Measurements from ENCODE around the gene FSD2. TPM values are rescaled to one million over a fixed set of nuclear protein-coding genes. Genes with fewer than 3 reads are reported as not detected.

The FSD2 gene
- total RNA-seq, 4 donors from 2014 or later: not detected

GRCh38 chr15:82798104-82798503 is 7.8 kb downstream of the FSD2 start:
- Histone ChIP-seq H3K9me3 (no peaks in the 10 kb centered on the region), H3K4me1 (no peaks in the 10 kb centered on the region), H3K27ac (no peak overlapping the region), H3K27me3 (no peaks in the 10 kb centered on the region), H3K4me3 (no peak overlapping the region), H3K36me3 (no peaks in the 10 kb centered on the region)
- in situ Hi-C loops (cut with MboI; ENCODE audit: low pct_ligation_motif_present in 1 of 4, low pct_unique_long_range_greater_than_20kb in 1 of 4, low sequenced_read_pairs in 3 of 4): no loop called here
- intact Hi-C loops (cut with DNase I; ENCODE audit: low total_unique reads): no loop called here
- DNase-seq: no peak
- TF ChIP-seq POLR2A (IDR thresholded peaks at IDR 0.05) (no peak), EP300 (IDR thresholded peaks at IDR 0.05; ENCODE audit: low read depth) (no peak), POLR2AphosphoS5 (IDR thresholded peaks at IDR 0.05) (no peak)
- TF ChIP-seq, protein P1, sequence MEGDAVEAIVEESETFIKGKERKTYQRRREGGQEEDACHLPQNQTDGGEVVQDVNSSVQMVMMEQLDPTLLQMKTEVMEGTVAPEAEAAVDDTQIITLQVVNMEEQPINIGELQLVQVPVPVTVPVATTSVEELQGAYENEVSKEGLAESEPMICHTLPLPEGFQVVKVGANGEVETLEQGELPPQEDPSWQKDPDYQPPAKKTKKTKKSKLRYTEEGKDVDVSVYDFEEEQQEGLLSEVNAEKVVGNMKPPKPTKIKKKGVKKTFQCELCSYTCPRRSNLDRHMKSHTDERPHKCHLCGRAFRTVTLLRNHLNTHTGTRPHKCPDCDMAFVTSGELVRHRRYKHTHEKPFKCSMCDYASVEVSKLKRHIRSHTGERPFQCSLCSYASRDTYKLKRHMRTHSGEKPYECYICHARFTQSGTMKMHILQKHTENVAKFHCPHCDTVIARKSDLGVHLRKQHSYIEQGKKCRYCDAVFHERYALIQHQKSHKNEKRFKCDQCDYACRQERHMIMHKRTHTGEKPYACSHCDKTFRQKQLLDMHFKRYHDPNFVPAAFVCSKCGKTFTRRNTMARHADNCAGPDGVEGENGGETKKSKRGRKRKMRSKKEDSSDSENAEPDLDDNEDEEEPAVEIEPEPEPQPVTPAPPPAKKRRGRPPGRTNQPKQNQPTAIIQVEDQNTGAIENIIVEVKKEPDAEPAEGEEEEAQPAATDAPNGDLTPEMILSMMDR (IDR thresholded peaks at IDR 0.05): no peak
- 79 to 80% methylated on average over 1 to 4 of the region's 4 CpGs for WGBS, 2 donors (ENCODE audit: low coverage in 1 of 2)

- Histone ChIP-seq H3K4me3 (no peak overlapping the region), H3K27ac (no peak overlapping the region), H3K4me1 (no peaks in the 10 kb centered on the region), H3K9me3 (no peaks in the 10 kb centered on the region), H3K36me3 (no peaks in the 10 kb centered on the region), H3K27me3 (no peaks in the 10 kb centered on the region)
- DNase-seq: no peak
- TF ChIP-seq EP300 (IDR thresholded peaks at IDR 0.05; ENCODE audit: low read depth): no peak
- no peak for TF ChIP-seq POLR2AphosphoS5 (IDR thresholded peaks at IDR 0.05)
- TF ChIP-seq POLR2A (IDR thresholded peaks at IDR 0.05): no peak
- TF ChIP-seq, protein P1 (IDR thresholded peaks at IDR 0.05): no peak
- in situ Hi-C loops (cut with MboI; ENCODE audit: low pct_ligation_motif_present in 1 of 4, low pct_unique_long_range_greater_than_20kb in 1 of 4, low sequenced_read_pairs in 3 of 4) (no loop called here), intact Hi-C loops (cut with DNase I; ENCODE audit: low total_unique reads) (no loop called here)
Measured at GRCh38 chr15:82793737-82794136, 12.1 kb downstream of the FSD2 start.

GRCh38 chr15:82792068-82792467 is 13.8 kb downstream of the FSD2 start:
- no peak for TF ChIP-seq EP300 (IDR thresholded peaks at IDR 0.05; ENCODE audit: low read depth)
- TF ChIP-seq POLR2A (IDR thresholded peaks at IDR 0.05): no peak
- TF ChIP-seq, protein P1 (IDR thresholded peaks at IDR 0.05): no peak
- TF ChIP-seq POLR2AphosphoS5 (IDR thresholded peaks at IDR 0.05): no peak
- no peak overlapping the region for H3K4me3 ChIP-seq
- H3K36me3 ChIP-seq: no peaks in the 10 kb centered on the region
- H3K27me3 ChIP-seq: no peaks in the 10 kb centered on the region
- H3K27ac ChIP-seq: no peak overlapping the region
- intact Hi-C loops (cut with DNase I; ENCODE audit: low total_unique reads): no loop called here
- 67 to 68% methylated on average over 1 of the region's 1 CpG for WGBS, 2 donors (ENCODE audit: low coverage in 1 of 2)
- no peaks in the 10 kb centered on the region for H3K4me1 ChIP-seq
- in situ Hi-C loops (cut with MboI; ENCODE audit: low pct_ligation_motif_present in 1 of 4, low pct_unique_long_range_greater_than_20kb in 1 of 4, low sequenced_read_pairs in 3 of 4): no loop called here
- DNase-seq: no peak
- no peaks in the 10 kb centered on the region for H3K9me3 ChIP-seq

GRCh38 chr15:82790321-82790720 is 15.5 kb downstream of the FSD2 start:
- in situ Hi-C loops (cut with MboI; ENCODE audit: low pct_ligation_motif_present in 1 of 4, low pct_unique_long_range_greater_than_20kb in 1 of 4, low sequenced_read_pairs in 3 of 4) (no loop called here), intact Hi-C loops (cut with DNase I; ENCODE audit: low total_unique reads) (no loop called here)
- Histone ChIP-seq H3K4me3 (no peak overlapping the region), H3K27ac (no peak overlapping the region), H3K36me3 (no peaks in the 10 kb centered on the region), H3K9me3 (no peaks in the 10 kb centered on the region), H3K27me3 (no peaks in the 10 kb centered on the region), H3K4me1 (no peaks in the 10 kb centered on the region)
- no peak for TF ChIP-seq POLR2A (IDR thresholded peaks at IDR 0.05)
- TF ChIP-seq POLR2AphosphoS5 (IDR thresholded peaks at IDR 0.05): no peak
- no peak for TF ChIP-seq EP300 (IDR thresholded peaks at IDR 0.05; ENCODE audit: low read depth)
- TF ChIP-seq, protein P1 (IDR thresholded peaks at IDR 0.05): no peak
- 52 to 64% methylated on average over 5 to 11 of the region's 11 CpGs for WGBS, 2 donors (ENCODE audit: low coverage in 1 of 2)
- DNase-seq: peak; percentile 35

All from transverse colon (tissue), 4 donors.